ENCODE results near the gene TUFM. TPM values are rescaled to one million over a fixed set of nuclear protein-coding genes. Genes with fewer than 3 reads are reported as not detected.
"Not testable (repeated sequence)": the region's sequence is repeated elsewhere in the genome, so short reads cannot be mapped to it uniquely, and the experiment has no call there.

TUFM gene
- total and polyA plus RNA-seq, 2 experiments from 2014 or later, result 192 to 248 TPM

DNA sequence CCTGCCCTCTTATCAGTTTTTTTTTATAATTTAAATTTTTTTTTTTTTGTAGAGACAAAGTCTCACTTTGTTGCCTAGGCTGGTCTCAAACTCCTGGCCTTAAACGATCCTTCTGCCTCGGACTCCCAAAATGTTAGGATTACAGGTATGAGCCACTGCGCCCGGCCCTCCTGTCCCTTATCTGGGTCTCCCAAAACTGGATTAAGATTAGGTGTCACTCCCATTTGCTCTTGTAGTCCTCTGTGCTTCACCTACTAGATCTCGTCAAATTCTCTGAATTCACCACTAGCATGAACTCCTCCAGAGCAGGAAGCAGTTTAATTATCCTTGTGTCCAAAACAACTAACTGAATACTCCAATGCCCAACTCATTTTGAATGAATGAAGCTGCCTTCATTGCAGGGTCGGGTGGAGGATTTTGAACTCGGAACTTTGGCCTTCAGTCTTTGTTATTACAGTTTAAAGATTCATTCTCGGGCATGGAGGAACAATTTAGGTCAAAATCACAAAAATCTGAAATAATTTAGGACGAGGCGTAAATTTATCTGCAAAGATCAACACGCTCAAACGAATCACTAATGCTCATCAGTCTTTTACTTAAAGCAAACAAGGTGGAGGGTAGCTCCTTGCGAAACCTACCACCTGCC, 24.2 kb downstream of the TUFM start (continued):
- TF ChIP-seq, protein P1, sequence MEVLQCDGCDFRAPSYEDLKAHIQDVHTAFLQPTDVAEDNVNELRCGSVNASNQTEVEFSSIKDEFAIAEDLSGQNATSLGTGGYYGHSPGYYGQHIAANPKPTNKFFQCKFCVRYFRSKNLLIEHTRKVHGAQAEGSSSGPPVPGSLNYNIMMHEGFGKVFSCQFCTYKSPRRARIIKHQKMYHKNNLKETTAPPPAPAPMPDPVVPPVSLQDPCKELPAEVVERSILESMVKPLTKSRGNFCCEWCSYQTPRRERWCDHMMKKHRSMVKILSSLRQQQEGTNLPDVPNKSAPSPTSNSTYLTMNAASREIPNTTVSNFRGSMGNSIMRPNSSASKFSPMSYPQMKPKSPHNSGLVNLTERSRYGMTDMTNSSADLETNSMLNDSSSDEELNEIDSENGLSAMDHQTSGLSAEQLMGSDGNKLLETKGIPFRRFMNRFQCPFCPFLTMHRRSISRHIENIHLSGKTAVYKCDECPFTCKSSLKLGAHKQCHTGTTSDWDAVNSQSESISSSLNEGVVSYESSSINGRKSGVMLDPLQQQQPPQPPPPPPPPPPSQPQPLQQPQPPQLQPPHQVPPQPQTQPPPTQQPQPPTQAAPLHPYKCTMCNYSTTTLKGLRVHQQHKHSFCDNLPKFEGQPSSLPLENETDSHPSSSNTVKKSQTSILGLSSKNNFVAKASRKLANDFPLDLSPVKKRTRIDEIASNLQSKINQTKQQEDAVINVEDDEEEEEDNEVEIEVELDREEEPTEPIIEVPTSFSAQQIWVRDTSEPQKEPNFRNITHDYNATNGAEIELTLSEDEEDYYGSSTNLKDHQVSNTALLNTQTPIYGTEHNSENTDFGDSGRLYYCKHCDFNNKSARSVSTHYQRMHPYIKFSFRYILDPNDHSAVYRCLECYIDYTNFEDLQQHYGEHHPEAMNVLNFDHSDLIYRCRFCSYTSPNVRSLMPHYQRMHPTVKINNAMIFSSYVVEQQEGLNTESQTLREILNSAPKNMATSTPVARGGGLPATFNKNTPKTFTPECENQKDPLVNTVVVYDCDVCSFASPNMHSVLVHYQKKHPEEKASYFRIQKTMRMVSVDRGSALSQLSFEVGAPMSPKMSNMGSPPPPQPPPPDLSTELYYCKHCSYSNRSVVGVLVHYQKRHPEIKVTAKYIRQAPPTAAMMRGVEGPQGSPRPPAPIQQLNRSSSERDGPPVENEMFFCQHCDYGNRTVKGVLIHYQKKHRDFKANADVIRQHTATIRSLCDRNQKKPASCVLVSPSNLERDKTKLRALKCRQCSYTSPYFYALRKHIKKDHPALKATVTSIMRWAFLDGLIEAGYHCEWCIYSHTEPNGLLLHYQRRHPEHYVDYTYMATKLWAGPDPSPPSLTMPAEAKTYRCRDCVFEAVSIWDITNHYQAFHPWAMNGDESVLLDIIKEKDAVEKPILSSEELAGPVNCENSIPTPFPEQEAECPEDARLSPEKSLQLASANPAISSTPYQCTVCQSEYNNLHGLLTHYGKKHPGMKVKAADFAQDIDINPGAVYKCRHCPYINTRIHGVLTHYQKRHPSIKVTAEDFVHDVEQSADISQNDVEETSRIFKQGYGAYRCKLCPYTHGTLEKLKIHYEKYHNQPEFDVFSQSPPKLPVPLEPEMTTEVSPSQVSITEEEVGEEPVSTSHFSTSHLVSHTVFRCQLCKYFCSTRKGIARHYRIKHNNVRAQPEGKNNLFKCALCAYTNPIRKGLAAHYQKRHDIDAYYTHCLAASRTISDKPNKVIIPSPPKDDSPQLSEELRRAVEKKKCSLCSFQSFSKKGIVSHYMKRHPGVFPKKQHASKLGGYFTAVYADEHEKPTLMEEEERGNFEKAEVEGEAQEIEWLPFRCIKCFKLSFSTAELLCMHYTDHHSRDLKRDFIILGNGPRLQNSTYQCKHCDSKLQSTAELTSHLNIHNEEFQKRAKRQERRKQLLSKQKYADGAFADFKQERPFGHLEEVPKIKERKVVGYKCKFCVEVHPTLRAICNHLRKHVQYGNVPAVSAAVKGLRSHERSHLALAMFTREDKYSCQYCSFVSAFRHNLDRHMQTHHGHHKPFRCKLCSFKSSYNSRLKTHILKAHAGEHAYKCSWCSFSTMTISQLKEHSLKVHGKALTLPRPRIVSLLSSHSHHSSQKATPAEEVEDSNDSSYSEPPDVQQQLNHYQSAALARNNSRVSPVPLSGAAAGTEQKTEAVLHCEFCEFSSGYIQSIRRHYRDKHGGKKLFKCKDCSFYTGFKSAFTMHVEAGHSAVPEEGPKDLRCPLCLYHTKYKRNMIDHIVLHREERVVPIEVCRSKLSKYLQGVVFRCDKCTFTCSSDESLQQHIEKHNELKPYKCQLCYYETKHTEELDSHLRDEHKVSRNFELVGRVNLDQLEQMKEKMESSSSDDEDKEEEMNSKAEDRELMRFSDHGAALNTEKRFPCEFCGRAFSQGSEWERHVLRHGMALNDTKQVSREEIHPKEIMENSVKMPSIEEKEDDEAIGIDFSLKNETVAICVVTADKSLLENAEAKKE (CRISPR knock-in tag; IDR thresholded peaks at IDR 0.05), result no peak
- TF ChIP-seq ZNF331 (CRISPR knock-in tag; IDR thresholded peaks at IDR 0.05; ENCODE audit: low read depth), result no peak
- TF ChIP-seq, protein P2, sequence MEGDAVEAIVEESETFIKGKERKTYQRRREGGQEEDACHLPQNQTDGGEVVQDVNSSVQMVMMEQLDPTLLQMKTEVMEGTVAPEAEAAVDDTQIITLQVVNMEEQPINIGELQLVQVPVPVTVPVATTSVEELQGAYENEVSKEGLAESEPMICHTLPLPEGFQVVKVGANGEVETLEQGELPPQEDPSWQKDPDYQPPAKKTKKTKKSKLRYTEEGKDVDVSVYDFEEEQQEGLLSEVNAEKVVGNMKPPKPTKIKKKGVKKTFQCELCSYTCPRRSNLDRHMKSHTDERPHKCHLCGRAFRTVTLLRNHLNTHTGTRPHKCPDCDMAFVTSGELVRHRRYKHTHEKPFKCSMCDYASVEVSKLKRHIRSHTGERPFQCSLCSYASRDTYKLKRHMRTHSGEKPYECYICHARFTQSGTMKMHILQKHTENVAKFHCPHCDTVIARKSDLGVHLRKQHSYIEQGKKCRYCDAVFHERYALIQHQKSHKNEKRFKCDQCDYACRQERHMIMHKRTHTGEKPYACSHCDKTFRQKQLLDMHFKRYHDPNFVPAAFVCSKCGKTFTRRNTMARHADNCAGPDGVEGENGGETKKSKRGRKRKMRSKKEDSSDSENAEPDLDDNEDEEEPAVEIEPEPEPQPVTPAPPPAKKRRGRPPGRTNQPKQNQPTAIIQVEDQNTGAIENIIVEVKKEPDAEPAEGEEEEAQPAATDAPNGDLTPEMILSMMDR (conservative IDR thresholded peaks at IDR 0.05; ENCODE audit: low read depth in 2 of 2), result no peak
- TF ChIP-seq JUNB (IDR thresholded peaks at IDR 0.05; ENCODE audit: unreplicated experiment), result no peak
- no peak for TF ChIP-seq EZH2phosphoT487 (IDR thresholded peaks at IDR 0.05; ENCODE audit: unreplicated experiment)
- no peak for TF ChIP-seq EZH2 (IDR thresholded peaks at IDR 0.05; ENCODE audit: low read depth, unreplicated experiment)
- TF ChIP-seq POLR2AphosphoS5 (IDR thresholded peaks at IDR 0.05; ENCODE audit: low read depth), result no peak
- TF ChIP-seq, protein P3, sequence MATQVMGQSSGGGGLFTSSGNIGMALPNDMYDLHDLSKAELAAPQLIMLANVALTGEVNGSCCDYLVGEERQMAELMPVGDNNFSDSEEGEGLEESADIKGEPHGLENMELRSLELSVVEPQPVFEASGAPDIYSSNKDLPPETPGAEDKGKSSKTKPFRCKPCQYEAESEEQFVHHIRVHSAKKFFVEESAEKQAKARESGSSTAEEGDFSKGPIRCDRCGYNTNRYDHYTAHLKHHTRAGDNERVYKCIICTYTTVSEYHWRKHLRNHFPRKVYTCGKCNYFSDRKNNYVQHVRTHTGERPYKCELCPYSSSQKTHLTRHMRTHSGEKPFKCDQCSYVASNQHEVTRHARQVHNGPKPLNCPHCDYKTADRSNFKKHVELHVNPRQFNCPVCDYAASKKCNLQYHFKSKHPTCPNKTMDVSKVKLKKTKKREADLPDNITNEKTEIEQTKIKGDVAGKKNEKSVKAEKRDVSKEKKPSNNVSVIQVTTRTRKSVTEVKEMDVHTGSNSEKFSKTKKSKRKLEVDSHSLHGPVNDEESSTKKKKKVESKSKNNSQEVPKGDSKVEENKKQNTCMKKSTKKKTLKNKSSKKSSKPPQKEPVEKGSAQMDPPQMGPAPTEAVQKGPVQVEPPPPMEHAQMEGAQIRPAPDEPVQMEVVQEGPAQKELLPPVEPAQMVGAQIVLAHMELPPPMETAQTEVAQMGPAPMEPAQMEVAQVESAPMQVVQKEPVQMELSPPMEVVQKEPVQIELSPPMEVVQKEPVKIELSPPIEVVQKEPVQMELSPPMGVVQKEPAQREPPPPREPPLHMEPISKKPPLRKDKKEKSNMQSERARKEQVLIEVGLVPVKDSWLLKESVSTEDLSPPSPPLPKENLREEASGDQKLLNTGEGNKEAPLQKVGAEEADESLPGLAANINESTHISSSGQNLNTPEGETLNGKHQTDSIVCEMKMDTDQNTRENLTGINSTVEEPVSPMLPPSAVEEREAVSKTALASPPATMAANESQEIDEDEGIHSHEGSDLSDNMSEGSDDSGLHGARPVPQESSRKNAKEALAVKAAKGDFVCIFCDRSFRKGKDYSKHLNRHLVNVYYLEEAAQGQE (IDR thresholded peaks at IDR 0.05; ENCODE audit: unreplicated experiment), result no peak
- TF ChIP-seq ZNF114 (CRISPR knock-in tag; IDR thresholded peaks at IDR 0.05), result no peak
- TF ChIP-seq NANOG (IDR thresholded peaks at IDR 0.05; ENCODE audit: borderline replicate concordance), result no peak
- no peak for TF ChIP-seq CREB1 (CRISPR knock-in tag; IDR thresholded peaks at IDR 0.05; ENCODE audit: low read depth)
- TF ChIP-seq STAT1 (IDR thresholded peaks at IDR 0.05; ENCODE audit: unreplicated experiment), result no peak

DNA sequence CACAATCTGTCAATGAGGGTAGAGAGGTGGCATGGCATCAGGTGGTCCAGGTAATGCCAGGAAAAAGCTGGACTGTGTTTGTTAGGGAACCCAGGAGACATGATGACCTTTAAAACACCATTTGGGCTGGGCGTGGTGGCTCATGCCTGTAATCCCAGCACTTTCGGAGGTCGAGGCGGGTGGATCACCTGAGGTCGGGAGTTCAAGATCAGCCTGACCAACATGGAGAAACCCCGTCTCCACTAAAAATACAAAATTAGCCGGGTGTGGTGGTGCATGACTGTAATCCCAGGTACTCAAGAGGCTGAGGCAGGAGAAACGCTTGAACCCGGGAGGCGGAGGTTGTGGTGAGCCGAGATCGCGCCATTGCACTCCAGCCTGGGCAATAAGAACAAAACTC, 25.6 kb downstream of the TUFM start:
- peak overlapping the region; percentile 84; the same call in 1 of the 3 replicates for H3K4me3 Mint-ChIP-seq
- H3K27me3 Mint-ChIP-seq (ENCODE audit: insufficient read depth, low read depth, poor library complexity), result peaks cover 16% of the 10 kb centered on the region

More for the DNA sequence above, 25.6 kb downstream of the TUFM start:
- H3K27ac ChIP-seq (ENCODE audit: low read depth); H3K4me2 ChIP-seq; H3K27me3 ChIP-seq (ENCODE audit: insufficient read depth); H3K4me3 ChIP-seq; H4K20me1 ChIP-seq (replicated peaks; ENCODE audit: insufficient read depth); ATAC-seq; DNase-seq (ENCODE audit: low spot score); H2AFZ ChIP-seq; H3K9me2 ChIP-seq (ENCODE audit: insufficient read depth); H3K9me3 Mint-ChIP-seq; H3K36me3 ChIP-seq (ENCODE audit: insufficient read depth): not testable (repeated sequence)
- peaks cover 23% of the 10 kb centered on the region for H3K4me1 Mint-ChIP-seq
- Histone ChIP-seq H3F3A (replicated peaks; ENCODE audit: low read depth) (peaks cover 14% of the 10 kb centered on the region), H3K4me1 (ENCODE audit: insufficient read depth) (peaks cover 24% of the 10 kb centered on the region), H3K79me2 (replicated peaks; ENCODE audit: insufficient read depth) (peaks cover 21% of the 10 kb centered on the region)
- peak overlapping the region; percentile 9; the same call in 1 of the 2 replicates for H3K27ac Mint-ChIP-seq
- peaks cover 31% of the 10 kb centered on the region for H3K36me3 Mint-ChIP-seq (ENCODE audit: low read depth)
